NB4 (cell line): ENCODE measurements around the gene TCTN1.
"Not testable (repeated sequence)": the region's sequence is repeated elsewhere in the genome, so short reads cannot be mapped to it uniquely, and the experiment has no call there.

Source experiments
- MYC ChIP-seq: IDR thresholded peaks from 2 replicates; pipeline ENCODE4 v1.6.1; 2011; ENCODE audit warnings: low read depth, low read length
- TF ChIP-seq, protein P1 (sequence below): IDR thresholded peaks from one replicate; pipeline ENCODE4 v1.5.1; 2012; ENCODE audit warnings: low read depth, low read length

DNA sequence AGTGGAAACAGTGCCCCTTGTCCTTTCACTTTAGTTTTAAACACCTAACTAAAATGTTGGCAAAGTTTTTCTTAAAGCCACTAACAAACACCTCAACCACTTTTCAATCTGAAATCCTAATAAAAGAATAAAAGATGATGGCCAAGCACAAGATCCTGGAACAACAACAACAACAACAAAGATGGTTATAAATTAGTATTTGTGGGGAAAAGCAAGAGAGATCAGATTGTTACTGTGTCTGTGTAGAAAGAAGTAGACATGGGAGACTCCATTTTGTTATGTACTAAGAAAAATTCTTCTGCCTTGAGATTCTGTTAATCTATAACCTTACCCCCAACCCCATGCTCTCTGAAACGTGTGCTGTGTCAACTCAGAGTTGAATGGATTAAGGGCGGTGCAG is 44.1 kb upstream of the TCTN1 start:
- TF ChIP-seq, protein P1, sequence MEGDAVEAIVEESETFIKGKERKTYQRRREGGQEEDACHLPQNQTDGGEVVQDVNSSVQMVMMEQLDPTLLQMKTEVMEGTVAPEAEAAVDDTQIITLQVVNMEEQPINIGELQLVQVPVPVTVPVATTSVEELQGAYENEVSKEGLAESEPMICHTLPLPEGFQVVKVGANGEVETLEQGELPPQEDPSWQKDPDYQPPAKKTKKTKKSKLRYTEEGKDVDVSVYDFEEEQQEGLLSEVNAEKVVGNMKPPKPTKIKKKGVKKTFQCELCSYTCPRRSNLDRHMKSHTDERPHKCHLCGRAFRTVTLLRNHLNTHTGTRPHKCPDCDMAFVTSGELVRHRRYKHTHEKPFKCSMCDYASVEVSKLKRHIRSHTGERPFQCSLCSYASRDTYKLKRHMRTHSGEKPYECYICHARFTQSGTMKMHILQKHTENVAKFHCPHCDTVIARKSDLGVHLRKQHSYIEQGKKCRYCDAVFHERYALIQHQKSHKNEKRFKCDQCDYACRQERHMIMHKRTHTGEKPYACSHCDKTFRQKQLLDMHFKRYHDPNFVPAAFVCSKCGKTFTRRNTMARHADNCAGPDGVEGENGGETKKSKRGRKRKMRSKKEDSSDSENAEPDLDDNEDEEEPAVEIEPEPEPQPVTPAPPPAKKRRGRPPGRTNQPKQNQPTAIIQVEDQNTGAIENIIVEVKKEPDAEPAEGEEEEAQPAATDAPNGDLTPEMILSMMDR = not testable (repeated sequence)
- not testable (repeated sequence) for TF ChIP-seq MYC
